Small intestine (tissue), 7 donors: Measurements from ENCODE around the gene KLKB1. TPM values are rescaled to one million over a fixed set of nuclear protein-coding genes. Genes with fewer than 3 reads are reported as not detected.

ENCODE experiments used
- DNase-seq, 2 donors: peaks; one replicate each; pipeline versions ENCODE4 v3.0.0 to v3.0.0-alpha.2; 2013
- FAIRE-seq: peaks from 2 replicates; lab custom pipeline; 2012; peaks lifted over from hg19 to GRCh38; lab: Jason Lieb, UNC
- H3K27ac ChIP-seq, 3 donors: one replicate each; pipeline ENCODE4 v1.5.1; 2013; ENCODE audit warnings: low read length in 2 of 3, mild to moderate bottlenecking in 2 of 3, control low read depth in 1 of 3, inconsistent platforms in 1 of 3, low read depth in 1 of 3, moderate library complexity in 1 of 3
- H3K27me3 ChIP-seq, 3 donors: one replicate each; pipeline ENCODE4 v1.6.1; 2013; ENCODE audit warnings: low read length in 3 of 3, inconsistent platforms in 1 of 3; ENCODE audit not compliant: control insufficient read depth in 3 of 3, insufficient read depth in 3 of 3
- H3K36me3 ChIP-seq, 3 donors: one replicate each; pipeline ENCODE4 v1.6.1; 2013; ENCODE audit warnings: low read length in 3 of 3, inconsistent platforms in 1 of 3, low read depth in 1 of 3, mild to moderate bottlenecking in 1 of 3, moderate library complexity in 1 of 3; ENCODE audit not compliant: control insufficient read depth in 3 of 3, insufficient read depth in 2 of 3
- H3K4me1 ChIP-seq, 3 donors: one replicate each; pipeline ENCODE4 v1.6.1; 2013; ENCODE audit warnings: low read length in 2 of 3, inconsistent platforms in 1 of 3, low read depth in 1 of 3, mild to moderate bottlenecking in 1 of 3, moderate library complexity in 1 of 3; ENCODE audit not compliant: control insufficient read depth in 3 of 3, insufficient read depth in 2 of 3
- H3K4me3 ChIP-seq, 3 donors: one replicate each; pipeline ENCODE4 v1.5.1; 2013; ENCODE audit warnings: low read length in 3 of 3, control low read depth in 1 of 3, inconsistent platforms in 1 of 3, low read depth in 1 of 3, mild to moderate bottlenecking in 1 of 3, moderate library complexity in 1 of 3
- H3K9me3 ChIP-seq, 2 donors: one replicate each; pipeline ENCODE4 v1.6.1; 2013; ENCODE audit warnings: low read depth in 1 of 2, low read length in 1 of 2; ENCODE audit not compliant: control insufficient read depth in 2 of 2, insufficient read depth in 1 of 2
- WGBS, 3 donors: extraction: QIAGEN DNeasy Blood & Tissue Kit; methylation state at CpG; one replicate each; pipeline ENCODE4 v1.1.7; 2013; 5-methylcytosine and 5-hydroxymethylcytosine counted together
- polyA plus RNA-seq, 4 donors: library from polyadenylated mRNA; stranded (reverse) in 3 of 4; unstranded in 1 of 4; fragments of 200-250 nt in 3 of 4; fragments of 120-200 nt in 1 of 4; gene quantifications; one replicate each; pipeline versions ENCODE4 v1.2.1 to v1.2.3, GENCODE V29; 2013
- donor health status: healthy with polysubstance abuse.
- donor health status: control.
- donor health status: control.
- donor health status: Bipolar disorder and iron deficiency.
- donor health status: healthy.

The KLKB1 gene
- polyA plus RNA-seq, 4 donors = 1.2 to 25.0 (median 9.7) TPM

- DNase-seq = peak in 1 of 2 donors; percentile 66
- Histone ChIP-seq H3K4me3 (peak overlapping the region in 1 of 3 donors; percentile 44), H3K4me1 (peaks cover 0 to 21% (median 2%) of the 10 kb centered on the region in 3 donors), H3K9me3 (peaks cover 0 to 21% of the 10 kb centered on the region in 2 donors), H3K27me3 (no peaks in the 10 kb centered on the region), H3K27ac (peak overlapping the region in 2 of 3 donors; percentile 76 to 97), H3K36me3 (peaks cover 3 to 31% (median 12%) of the 10 kb centered on the region in 3 donors)
- FAIRE-seq = no peak
- 59 to 78% (median 74%) methylated on average over 8 of the region's 8 CpGs for WGBS, 3 donors
Observed at GRCh38 chr4:186205156-186205555, 22.2 kb upstream of the KLKB1 start.

- Histone ChIP-seq H3K27me3 (no peaks in the 10 kb centered on the region), H3K4me1 (no peaks in the 10 kb centered on the region), H3K36me3 (peaks cover 0 to 2% (median 1%) of the 10 kb centered on the region in 3 donors), H3K9me3 (peaks cover 0 to 6% of the 10 kb centered on the region in 2 donors), H3K27ac (no peak overlapping the region), H3K4me3 (no peak overlapping the region)
- 60 to 84% (median 83%) methylated on average over 8 of the region's 8 CpGs for WGBS, 3 donors
- DNase-seq (no peak), FAIRE-seq (no peak)
Observed at GRCh38 chr4:186216465-186217024, 10.8 kb upstream of the KLKB1 start.

DNA sequence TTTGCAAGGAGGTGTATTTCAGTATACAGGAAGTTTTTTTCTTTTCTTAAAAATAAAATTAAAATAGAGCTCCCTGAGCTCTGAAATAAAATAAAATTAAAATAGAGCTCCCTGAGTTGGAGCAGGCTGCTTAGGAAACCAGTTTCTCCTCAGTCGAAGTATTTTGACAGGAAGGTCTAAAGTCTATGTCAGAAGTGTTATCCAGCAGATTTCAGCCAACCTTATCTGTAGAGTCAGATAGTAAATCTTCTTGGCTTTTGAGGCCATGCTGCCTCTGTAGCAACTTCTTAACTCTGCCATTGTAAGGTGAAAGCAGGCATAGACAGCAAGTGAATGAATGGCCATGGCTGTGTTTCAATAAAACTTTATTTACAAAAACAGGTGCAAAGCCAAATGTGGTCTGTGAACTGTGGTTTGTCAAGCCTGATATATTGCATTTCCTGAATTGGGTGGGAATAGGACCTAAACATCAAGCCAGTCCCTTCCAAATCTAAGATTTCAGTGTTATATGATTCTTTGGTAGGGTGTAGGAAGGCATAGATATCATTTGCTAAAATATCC lies 9.5 kb upstream of the KLKB1 start:
- Histone ChIP-seq H3K9me3 (peaks cover 0 to 6% of the 10 kb centered on the region in 2 donors), H3K27me3 (no peaks in the 10 kb centered on the region), H3K4me1 (no peaks in the 10 kb centered on the region), H3K36me3 (peaks cover 0 to 1% (median 0%) of the 10 kb centered on the region in 3 donors), H3K27ac (no peak overlapping the region), H3K4me3 (no peak overlapping the region)
- WGBS, 3 donors = 14 to 50% (median 26%) methylated on average over 1 of the region's 1 CpG
- peak in 1 of 2 donors; percentile 51 for DNase-seq
- no peak for FAIRE-seq

- peaks cover 0 to 3% (median 0%) of the 10 kb centered on the region in 3 donors for H3K36me3 ChIP-seq
- peaks cover 0 to under 1% (median 0%) of the 10 kb centered on the region in 3 donors for H3K4me1 ChIP-seq
- DNase-seq (no peak), FAIRE-seq (no peak)
- no peak overlapping the region for H3K4me3 ChIP-seq
- H3K27me3 ChIP-seq = no peaks in the 10 kb centered on the region
- no peak overlapping the region for H3K27ac ChIP-seq
- WGBS, 3 donors = 82 to 94% (median 90%) methylated on average over 1 of the region's 1 CpG
- peaks cover 0 to 31% of the 10 kb centered on the region in 2 donors for H3K9me3 ChIP-seq
Observed at GRCh38 chr4:186221624-186222023, 5.7 kb upstream of the KLKB1 start.

GRCh38 chr4:186225848-186226247 lies 1.5 kb upstream of the KLKB1 start:
- H3K27ac ChIP-seq = no peak overlapping the region
- FAIRE-seq (no peak), DNase-seq (no peak)
- H3K4me1 ChIP-seq = peaks cover 0 to 5% (median 0%) of the 10 kb centered on the region in 3 donors
- peaks cover 0 to 3% (median 0%) of the 10 kb centered on the region in 3 donors for H3K36me3 ChIP-seq
- no peak overlapping the region for H3K4me3 ChIP-seq
- H3K27me3 ChIP-seq = no peaks in the 10 kb centered on the region
- H3K9me3 ChIP-seq = peaks cover 0 to 31% of the 10 kb centered on the region in 2 donors

GRCh38 chr4:186226521-186227189 lies 652 bp upstream of the KLKB1 start:
- H3K36me3 ChIP-seq = peaks cover 0 to 3% (median 0%) of the 10 kb centered on the region in 3 donors
- no peak overlapping the region for H3K4me3 ChIP-seq
- H3K27me3 ChIP-seq = no peaks in the 10 kb centered on the region
- DNase-seq (no peak), FAIRE-seq (no peak)
- H3K27ac ChIP-seq = no peak overlapping the region
- 87 to 94% (median 89%) methylated on average over 3 of the region's 3 CpGs for WGBS, 3 donors
- H3K4me1 ChIP-seq = peaks cover 0 to 5% (median 0%) of the 10 kb centered on the region in 3 donors
- peaks cover 0 to 31% of the 10 kb centered on the region in 2 donors for H3K9me3 ChIP-seq

DNA sequence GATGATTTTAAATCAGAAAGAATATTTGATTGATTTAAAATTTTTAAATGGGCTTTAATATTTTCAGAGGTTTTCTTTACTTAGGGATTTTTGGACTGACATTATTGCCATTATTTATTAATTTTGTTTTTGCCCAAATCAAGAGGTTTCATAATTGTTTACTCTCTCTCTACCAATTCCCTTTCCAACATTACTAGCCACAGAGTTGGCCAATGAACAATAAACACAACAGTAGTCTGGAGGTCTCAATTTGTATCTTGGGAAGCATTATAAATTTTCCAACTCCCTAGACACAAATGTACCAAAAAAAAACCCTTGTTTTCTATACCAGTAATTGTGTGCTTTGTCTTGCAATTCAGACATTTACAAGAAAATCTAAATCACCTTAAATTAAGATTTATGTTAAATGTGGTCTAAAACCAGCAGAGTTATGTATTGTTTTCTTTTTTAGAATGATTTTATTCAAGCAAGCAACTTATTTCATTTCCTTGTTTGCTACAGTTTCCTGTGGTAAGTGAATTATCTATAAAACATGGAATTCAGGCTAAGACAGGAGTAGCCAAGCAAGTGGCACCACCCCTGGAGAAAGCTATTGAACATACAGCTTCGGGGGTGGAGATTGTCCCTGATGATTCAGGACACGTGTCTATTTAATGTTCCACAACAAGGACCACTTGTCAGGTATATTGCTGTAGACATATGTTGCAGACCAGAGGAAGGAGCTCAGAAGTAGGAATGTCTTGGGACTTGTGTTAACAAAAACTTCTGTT lies 622 bp downstream of the KLKB1 start:
- FAIRE-seq (peak; percentile 44), DNase-seq (peak in 1 of 2 donors; percentile 10)
- peaks cover 0 to 5% (median 0%) of the 10 kb centered on the region in 3 donors for H3K4me1 ChIP-seq
- H3K4me3 ChIP-seq = no peak overlapping the region
- peaks cover 0 to 3% (median 2%) of the 10 kb centered on the region in 3 donors for H3K36me3 ChIP-seq
- no peaks in the 10 kb centered on the region for H3K27me3 ChIP-seq
- peaks cover 0 to 31% of the 10 kb centered on the region in 2 donors for H3K9me3 ChIP-seq
- no peak overlapping the region for H3K27ac ChIP-seq
- 16 to 35% (median 35%) methylated on average over 2 of the region's 2 CpGs for WGBS, 3 donors

- peaks cover 0 to 31% of the 10 kb centered on the region in 2 donors for H3K9me3 ChIP-seq
- H3K36me3 ChIP-seq = peaks cover 0 to 3% (median 2%) of the 10 kb centered on the region in 3 donors
- WGBS, 3 donors = 38 to 60% (median 57%) methylated on average over 2 of the region's 2 CpGs
- no peaks in the 10 kb centered on the region for H3K27me3 ChIP-seq
- FAIRE-seq = no peak
- DNase-seq = no peak
- H3K27ac ChIP-seq = no peak overlapping the region
- H3K4me1 ChIP-seq = peaks cover 0 to 5% (median 0%) of the 10 kb centered on the region in 3 donors
- H3K4me3 ChIP-seq = no peak overlapping the region
Observed at GRCh38 chr4:186228514-186228894, 1.2 kb downstream of the KLKB1 start.
